ENCODE measurements around the gene GNG13.

DNA sequence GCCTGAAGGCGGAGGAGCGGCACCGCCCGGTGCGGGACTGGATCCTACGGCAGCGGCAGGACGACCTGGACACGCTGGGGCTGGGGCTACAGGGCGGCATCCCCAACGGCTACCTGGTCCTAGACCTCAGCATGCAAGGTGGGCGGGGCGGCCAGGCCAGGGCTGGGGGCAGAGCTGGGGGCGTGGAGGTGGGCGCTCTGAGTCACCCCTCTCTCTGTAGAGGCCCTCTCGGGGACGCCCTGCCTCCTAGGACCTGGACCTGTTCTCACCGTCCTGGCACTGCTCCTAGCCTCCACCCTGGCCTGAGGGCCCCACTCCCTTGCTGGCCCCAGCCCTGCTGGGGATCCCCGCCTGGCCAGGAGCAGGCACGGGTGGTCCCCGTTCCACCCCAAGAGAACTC, 32.1 kb downstream of the GNG13 start:
- TF ChIP-seq CTCF (IDR thresholded peaks at IDR 0.05) (no peak), EZH2 (IDR thresholded peaks at IDR 0.05) (no peak)
